ENCODE results near the gene KIAA1217. TPM values are rescaled to one million over a fixed set of nuclear protein-coding genes. Genes with fewer than 3 reads are reported as not detected.

KIAA1217 gene, protein sequence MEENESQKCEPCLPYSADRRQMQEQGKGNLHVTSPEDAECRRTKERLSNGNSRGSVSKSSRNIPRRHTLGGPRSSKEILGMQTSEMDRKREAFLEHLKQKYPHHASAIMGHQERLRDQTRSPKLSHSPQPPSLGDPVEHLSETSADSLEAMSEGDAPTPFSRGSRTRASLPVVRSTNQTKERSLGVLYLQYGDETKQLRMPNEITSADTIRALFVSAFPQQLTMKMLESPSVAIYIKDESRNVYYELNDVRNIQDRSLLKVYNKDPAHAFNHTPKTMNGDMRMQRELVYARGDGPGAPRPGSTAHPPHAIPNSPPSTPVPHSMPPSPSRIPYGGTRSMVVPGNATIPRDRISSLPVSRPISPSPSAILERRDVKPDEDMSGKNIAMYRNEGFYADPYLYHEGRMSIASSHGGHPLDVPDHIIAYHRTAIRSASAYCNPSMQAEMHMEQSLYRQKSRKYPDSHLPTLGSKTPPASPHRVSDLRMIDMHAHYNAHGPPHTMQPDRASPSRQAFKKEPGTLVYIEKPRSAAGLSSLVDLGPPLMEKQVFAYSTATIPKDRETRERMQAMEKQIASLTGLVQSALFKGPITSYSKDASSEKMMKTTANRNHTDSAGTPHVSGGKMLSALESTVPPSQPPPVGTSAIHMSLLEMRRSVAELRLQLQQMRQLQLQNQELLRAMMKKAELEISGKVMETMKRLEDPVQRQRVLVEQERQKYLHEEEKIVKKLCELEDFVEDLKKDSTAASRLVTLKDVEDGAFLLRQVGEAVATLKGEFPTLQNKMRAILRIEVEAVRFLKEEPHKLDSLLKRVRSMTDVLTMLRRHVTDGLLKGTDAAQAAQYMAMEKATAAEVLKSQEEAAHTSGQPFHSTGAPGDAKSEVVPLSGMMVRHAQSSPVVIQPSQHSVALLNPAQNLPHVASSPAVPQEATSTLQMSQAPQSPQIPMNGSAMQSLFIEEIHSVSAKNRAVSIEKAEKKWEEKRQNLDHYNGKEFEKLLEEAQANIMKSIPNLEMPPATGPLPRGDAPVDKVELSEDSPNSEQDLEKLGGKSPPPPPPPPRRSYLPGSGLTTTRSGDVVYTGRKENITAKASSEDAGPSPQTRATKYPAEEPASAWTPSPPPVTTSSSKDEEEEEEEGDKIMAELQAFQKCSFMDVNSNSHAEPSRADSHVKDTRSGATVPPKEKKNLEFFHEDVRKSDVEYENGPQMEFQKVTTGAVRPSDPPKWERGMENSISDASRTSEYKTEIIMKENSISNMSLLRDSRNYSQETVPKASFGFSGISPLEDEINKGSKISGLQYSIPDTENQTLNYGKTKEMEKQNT (N-terminal part only)
- total RNA-seq, result 3.4 and 4.1 TPM in 2 replicates

GRCh38 chr10:24208661-24209431 is at the start of gene KIAA1217:
Gene KIAA1217, plus strand, starts transcription at chr10:24209138. Its CDS starts 56 bp downstream, at chr10:24209194.

